Measurements from ENCODE around the gene NSFL1C.
"Not testable (repeated sequence)": the region's sequence is repeated elsewhere in the genome, so short reads cannot be mapped to it uniquely, and the experiment has no call there.

Gene NSFL1C

DNA sequence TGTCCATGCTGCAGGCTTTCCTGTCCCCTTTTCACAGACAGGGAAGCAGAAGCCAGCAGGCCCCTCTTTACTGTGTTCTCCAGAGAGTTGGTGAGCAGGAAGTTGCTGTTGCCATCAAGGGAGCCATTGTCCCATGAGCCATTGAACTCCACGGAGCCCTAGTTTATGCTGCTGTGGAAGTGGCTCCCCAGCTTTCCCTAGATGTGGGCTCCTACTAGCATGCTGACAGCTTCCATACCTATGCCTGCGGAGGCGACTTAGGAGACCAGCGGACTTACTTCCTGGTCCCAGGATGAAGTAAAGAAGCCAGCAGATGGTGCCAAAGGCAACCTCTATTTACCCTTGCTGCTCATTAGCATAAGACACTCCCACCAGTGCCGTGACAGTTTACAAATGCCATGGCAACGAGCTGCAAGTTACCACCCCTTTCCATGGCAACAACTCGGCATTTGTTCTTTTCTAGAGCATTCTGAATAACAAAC, 43.0 kb downstream of the NSFL1C start:
- DNase-seq (ENCODE audit: low spot score), result peak; percentile 68

DNA sequence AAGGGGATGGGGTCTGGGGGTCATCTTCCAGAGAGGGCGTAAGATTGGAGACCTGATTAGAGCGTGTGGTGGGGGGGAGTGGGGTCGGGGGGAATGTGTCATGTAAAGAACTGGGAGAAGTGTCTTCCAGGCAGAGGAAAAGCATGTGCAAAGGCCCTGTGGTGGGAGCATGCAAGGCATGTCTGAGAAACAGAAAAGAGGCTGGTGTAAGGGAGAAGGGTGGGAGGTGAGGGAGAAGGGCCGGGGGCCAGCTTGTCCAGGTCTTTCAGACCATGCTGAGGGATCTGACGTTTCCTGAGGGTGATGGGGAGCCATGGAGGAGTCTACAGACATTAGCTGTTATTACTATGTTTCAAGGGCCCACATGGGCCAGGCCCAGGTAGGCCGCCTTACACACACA, 43.4 kb downstream of the NSFL1C start:
- DNase-seq (ENCODE audit: low spot score), result no peak

DNA sequence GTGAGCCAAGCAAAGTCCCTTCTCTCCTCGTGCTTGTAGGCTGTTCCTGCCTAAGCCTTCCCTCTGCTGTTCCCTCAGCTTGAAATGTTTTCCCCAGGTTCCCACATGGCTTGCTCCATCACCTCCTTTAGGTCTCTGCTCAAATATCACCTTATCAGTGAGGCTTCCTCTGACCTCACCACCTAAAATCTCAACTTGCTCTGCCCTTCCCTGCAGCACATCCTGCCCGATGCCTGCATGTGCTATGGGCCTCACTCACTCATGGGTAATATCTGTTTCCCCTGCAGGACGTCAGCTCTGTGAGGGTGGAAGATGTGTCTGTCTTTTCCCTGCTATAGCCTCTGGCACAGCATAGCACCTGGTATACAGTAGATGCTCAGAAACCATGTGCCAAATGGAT, 43.9 kb downstream of the NSFL1C start:
- DNase-seq (ENCODE audit: low spot score), result no peak

DNA sequence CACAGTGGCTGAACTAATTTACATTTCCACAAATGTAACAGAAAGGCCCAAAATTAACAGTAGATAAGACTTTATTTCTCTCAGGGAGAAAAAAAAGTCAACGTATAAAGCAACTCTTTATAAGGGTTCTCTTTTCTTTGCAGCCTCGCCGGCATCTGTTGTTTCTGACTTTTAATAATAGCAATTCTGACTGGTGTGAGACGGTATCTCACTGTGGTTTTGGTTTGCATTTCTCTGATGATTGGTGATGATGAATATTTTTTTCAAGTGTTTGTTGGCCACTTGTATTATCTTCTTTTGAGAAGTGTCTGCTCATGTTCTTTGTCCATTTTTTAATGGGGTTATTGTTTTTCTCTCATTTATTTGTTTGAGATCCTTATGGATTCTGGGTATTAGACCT, 46.6 kb downstream of the NSFL1C start:
- DNase-seq (ENCODE audit: low spot score), result no peak

DNA sequence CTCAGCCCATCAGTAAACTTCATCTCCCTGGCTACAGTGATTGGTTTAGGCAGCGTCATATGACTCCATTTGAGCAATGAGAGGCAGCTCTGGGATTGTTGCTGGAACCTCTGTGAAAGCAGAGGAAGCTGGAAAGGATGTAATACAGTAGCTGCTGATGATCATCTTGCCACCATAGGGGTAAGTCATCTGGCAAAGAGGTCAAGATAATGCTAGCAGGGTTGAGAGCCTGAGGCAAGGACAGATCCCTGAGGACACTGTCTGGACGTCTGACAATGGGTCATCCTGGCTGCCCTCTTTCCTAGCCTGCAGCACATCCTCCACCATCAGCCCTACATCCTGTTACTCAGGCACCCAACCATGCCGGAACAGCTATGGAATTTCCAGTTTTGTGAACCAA, 48.3 kb downstream of the NSFL1C start:
- DNase-seq (ENCODE audit: low spot score), result no peak

DNA sequence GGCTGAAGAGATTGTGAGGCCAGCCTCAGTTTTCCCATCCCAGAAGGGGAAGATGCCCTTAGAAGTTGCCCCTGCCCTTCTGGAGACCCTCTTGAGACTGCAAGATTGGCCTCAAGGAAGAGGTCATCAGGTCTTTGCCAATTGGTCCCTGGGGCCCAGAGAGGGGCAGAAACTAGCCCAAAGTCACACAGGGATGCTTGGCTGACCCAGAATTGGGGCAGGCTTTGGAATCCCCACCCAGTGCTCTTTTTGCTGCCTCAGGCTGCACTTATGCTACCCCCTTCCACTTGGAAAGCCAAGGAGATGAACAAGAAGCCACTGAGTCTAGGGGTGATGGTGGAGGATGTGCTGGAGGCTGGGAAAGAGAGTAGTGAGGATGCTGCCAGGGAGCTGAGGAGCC, 48.9 kb downstream of the NSFL1C start:
- no peak for DNase-seq (ENCODE audit: low spot score)

DNA sequence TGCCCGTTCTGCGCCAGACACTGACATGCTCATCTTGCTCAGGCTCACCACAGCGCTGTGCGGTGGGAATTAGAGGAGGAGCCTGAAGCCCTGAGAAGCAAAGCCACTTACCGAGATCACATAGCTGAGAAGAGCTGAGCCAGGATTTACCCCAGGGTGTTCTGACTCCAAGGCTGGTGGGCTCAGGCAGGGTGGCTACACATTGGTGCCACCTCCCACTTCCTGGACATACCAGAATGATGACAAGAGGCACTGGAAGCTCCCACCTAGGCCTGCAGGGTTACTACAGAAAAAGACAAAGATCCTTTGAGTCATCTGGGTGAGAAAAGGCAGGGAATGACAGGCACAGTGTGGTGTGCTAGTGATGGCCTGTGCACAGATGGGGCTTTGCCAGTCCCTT, 49.4 kb downstream of the NSFL1C start:
- peak; percentile 52 for DNase-seq (ENCODE audit: low spot score)

DNA sequence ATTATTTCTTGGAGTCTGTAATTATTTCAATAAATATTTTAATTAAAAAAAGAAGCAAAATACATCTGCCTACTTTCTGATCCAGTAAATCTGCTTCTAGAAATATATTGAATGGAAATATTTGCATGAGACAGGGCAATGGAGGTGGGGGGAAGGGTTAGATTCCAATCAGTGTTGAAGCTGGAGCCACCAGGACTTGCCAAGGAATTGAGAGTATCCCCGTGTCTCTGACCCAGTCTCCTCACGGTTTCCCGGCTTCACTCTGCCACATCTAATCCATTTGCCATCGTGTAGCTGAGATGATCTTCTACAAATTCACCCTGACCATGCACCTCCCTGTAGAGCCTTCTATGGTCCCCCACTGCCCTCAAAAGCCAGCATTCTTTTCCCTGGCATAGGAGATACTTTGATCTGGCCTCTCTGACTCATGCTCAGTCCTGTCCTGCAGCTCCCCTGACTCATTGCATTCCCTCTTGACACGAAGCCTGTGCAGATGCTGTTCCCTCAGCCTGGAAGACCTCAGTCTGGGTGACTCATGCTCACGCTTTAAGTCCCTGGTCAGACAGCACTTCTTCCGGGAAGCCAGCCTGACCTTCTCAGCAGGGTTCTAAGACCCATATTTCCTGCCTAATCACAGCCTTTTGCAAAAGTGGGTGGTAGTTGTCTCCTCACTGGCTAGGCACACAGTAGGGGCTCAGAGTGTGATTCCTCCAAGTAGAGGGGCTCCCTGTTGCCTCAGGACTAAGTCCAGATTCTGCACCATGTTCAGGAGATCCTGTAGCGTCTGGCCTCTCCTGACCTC, 50.8 kb downstream of the NSFL1C start:
- DNase-seq (ENCODE audit: low spot score), result peak; percentile 98

DNA sequence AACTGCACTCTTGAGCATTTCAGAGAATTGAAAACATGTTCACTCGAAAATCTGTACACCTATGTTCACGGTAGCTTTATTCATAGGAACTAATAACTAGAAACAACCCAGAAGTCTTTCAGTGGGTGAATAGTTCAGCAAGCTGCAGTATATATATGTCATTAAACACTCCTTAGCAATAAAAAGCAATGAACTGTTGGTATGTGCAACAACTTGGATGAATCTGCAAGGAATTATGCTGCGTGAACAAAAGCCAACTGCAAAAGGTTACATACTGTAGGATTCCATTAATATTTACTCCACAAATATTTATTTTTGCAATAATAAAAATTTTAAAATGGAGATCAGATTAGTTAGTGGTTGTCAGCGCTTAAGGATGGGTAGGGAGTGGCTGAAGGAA, 51.7 kb downstream of the NSFL1C start:
- DNase-seq (ENCODE audit: low spot score), result no peak

DNA sequence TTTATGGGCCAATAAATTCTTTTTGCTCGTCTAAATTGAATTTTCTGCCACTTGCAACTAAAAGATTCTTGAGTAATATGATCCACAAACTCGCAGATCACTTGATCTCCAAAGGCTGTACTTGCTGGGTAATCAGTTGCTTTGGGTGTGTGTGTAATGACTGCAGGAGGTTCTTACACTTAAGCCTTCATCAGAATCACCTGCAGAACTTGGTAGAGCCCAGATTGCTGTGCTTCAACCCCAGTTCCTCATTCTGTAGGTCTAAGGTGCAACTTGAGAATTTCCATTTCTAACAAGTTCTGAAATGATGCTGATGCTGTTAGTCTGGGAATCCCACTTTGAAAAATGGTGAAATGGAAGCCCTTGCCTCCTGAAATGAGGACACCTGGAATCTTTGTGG, 60.8 kb downstream of the NSFL1C start:
- no peak for DNase-seq (ENCODE audit: low spot score)

DNA sequence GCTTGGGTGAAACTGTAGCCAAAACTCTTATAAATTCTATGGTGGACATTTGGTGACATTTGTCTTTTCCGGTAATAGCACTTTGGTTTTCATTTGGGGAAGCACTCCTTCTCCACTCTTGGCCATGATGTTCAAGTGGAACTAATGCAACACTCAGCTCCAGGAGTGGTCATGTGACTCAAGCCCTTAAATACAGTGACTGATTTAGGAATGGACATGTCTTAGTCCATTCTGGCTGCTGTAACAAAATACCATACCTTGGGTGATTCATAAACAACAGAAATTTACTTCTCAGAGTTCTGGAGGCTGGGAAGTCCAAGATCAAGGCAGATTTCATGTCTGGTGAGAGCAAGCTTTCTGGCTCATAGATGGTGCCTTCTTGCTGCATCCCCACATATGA, 63.0 kb downstream of the NSFL1C start:
- no peak for DNase-seq (ENCODE audit: low spot score)

DNA sequence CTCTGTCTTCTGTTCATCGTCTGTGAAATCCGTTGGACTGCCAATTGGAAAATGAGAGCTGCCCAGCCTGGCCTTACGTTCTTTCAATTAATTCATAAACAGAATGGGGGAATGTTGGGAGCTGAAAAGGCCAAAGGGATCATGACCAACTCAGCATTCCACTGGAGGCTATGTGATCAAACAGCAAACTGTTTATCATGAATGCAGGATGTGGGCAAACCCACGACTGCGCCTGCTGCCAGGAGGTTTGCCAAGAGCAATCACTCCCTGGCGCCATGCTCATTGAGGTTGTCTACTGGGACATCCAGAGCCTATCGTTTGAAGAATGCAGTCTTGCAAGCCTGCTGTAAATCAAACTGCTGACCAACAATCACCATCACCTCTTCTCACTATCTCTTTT, 64.5 kb downstream of the NSFL1C start:
- peak; percentile 59 for DNase-seq (ENCODE audit: low spot score)

DNA sequence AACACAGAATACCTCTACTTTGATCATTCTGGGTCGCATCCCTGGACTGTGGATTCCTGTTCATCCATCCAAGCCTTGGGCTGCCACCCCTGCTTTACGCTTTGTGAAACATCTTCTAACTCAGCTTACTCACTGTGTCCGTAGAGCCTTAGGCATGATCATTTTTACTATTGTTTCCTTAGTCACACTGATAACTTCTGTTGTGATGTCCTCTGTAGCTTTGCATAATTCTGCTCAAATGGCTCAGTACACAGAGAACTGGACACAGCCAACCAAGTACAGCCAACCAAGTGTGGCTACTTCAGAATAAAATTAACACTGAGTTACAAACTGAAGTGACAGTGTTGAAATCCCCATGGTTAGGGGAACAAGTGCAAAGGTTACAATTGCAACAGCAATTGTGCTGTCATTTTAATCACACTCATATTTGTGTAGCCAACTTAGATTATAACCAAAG, 65.2 kb downstream of the NSFL1C start:
- no peak for DNase-seq (ENCODE audit: low spot score)

DNA sequence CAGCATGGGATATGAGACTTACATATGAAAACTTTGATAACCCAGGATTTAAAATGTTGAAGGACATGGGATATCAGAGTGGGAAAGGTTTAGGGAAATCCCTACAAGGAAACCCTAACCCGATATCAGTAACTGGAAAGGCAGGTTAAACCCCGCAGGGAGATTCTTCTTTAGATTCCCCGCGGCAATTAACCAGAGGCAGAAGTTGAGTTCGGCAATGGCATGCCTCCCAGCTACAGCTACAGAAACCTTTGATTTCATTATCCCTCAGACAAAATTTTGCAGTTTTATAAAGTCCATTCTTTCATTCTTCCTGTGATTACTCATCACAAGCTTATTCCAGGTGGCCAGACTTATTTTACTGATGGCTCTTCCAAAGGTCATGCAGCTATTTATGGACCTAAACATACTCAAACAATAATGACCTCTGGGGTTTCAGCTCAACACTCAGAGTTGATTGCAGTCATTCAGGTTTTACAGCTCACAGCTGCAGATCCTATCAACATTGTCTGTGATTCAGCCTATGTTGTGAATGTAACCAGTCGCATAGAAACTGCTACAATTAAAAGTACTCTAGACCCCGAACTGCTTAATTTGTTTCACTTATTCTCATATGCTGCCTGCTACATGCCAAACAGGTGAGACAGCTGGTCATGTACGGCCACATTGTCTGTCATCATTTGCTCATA, 66.8 kb downstream of the NSFL1C start:
- DNase-seq (ENCODE audit: low spot score), result peak; percentile 68

DNA sequence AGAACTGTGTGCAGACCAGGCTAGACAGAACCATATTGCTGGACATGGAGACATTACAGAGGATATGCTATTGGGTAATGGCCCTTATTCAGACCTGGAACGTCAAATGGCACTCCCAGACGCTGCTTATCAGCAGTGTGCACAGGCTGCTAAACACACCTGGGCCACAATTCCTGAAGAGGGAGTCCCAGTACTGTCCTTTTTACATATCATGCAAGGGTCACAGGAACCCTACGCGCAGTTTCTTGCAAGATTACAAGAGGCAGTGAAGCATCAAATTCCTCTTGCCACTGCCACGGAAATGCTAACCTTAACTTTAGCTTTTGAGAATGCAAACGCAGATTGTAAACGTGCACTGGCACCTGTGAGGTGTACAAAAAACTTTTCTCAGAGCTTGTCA, 68.5 kb downstream of the NSFL1C start:
- not testable (repeated sequence) for DNase-seq (ENCODE audit: low spot score)

DNA sequence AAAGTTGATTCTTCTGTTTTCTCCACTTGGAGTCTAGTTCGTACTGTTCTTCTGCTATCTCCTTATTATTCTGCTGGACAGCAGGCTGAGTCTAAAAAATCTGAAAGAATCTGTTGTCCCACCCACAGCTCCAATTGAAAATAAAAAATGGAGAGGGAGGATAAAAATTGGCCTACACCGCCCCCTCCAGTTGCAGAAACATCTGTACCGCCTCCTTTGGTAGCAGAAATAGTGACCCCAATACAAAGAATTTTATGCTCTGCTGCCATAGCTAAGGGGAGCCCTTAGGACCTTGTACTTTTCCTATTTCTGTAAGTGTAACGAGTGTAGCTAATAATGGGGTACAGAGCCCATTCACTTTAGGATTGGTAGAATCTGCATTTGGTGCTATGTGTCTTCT, 68.9 kb downstream of the NSFL1C start:
- DNase-seq (ENCODE audit: low spot score), result no peak

DNA sequence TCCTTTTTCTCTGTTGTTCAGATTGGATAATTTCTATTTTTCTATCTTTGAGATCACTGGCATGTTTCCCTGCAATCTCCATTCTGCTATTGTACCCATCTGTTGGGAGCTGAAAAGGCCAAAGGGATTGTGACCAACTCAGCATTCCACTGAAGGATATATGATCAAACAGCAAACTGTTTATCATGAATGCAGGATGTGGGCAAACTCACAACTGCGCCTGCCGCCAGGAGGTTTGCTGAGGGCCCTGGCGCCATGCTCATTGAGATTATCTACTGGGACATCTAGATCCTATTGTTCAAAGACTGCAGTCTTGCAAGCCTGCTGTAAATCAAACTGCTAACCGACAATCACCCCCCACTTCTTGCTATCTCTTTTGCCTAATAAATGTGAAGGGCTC, 69.9 kb downstream of the NSFL1C start:
- DNase-seq (ENCODE audit: low spot score), result no peak

DNA sequence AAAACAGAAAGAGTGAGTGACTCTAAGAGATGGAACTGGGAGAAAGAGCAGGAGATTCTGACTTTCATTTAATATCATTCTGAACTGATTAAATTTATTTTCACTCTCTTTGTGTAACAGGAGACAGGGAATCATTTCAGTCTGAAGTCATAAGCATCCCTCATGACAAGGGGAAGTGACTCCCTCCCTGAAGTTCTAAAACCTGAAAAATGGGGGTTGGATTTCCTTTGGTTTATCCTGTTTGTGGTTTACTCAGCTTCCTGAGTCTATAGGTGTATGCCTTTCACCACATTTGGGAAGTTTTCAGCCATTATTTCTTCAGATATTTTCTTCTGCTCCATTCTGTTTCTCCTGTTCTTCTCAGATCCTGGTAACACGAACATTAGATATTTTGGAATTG, 70.4 kb downstream of the NSFL1C start:
- DNase-seq (ENCODE audit: low spot score), result no peak

DNA sequence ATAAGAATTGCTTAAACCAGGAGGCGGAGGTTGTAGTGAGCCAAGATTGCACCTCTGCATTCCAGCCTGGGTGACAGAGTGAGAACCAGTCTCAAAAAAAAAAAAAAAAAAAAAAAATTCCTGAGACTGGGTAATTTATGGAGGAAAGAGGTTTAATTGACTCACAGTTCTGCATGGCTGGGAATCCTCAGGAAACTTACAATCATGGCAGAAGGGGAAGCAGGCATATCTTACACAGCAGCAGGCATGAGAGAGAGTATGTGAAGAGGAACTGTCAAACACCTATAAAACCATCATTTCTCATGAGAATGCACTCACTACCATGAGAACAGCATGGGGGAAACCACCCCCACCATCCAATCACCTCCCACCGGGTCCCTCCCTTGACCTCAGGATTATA, 72.0 kb downstream of the NSFL1C start:
- no peak for DNase-seq (ENCODE audit: low spot score)

DNA sequence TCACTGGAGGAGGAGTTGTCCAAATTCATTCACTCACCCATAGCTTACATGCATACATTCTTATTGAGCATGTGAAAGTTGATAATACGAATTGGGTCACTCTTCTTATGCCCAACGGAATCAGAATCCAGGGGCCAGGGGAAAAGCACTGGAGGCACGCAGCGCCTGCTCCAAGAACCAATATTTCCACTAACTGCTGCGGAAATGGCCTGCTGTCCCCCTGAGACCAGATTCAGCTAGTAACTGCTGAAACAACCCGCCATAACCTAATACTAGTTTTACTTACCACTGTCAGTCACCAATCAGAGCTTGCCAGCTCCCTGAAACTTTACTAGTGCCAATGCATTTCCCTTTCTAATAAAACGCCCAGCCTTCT, 73.2 kb downstream of the NSFL1C start:
- DNase-seq (ENCODE audit: low spot score), result no peak

DNA sequence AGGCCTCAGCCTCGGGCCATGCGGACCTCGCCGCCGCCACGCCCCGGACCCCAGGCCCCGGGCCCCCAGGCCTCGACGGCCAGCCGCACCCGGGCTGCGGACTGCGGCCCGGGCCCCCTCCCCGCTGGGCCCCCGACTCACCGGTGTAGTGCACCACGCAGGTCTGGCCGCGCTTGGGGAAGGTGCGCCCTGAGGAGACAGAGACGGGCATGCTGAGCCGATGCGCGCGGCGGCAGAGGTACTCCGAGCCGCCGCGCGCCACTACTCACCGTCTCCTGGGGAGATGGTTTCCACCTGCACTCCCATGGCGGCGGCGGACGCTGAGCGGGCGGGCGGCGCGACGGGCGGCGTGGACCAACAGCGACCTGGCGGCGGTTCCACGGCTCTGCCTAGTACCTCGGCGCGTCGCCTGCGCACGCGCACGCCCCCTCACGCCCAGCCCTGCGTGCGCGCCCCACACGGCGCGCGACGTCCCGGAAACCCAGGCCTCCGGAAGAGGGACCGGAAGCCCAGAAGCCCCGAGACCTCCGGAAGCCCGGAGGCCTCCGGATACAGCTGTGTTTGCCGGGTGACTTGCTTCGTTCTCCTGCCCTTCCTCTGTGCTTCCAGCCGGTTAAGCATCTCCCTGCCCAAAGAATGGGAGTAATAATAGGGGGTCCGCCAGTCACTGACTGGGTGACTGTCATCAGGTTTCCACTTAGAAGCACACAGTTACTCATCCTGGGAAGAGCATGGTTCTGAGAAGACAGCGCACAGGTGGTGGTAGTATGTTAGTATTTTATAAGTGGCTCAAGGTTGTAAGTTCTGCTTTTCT, 73.7 kb downstream of the NSFL1C start, which contains the start of gene FKBP1A:
Gene FKBP1A, minus strand, starts transcription at position 362 of the 814 bp plus-strand sequence. Its CDS starts 56 bp downstream, at position 306.
- peak; percentile 91 for DNase-seq (ENCODE audit: low spot score)

DNA sequence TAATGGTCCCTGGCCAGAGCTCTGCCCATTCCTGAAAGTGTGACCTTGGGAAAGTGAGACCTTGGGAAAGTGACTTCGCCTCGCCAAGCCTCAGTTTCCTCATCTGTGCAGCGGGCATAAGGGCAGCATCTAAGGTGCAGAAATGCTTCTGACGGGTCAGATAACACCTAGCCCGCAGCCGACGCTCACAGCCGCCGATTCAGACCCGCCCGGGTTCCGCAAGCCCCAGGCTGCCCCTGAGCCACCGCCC, 74.3 kb downstream of the NSFL1C start:
- DNase-seq (ENCODE audit: low spot score), result no peak

Measured in SW480 (cell line).